H1 (cell line): Measurements from ENCODE around the gene IQCM. TPM values are rescaled to one million over a fixed set of nuclear protein-coding genes. Genes with fewer than 3 reads are reported as not detected.

Source experiments
- CTCF ChIA-PET: fragments of 300-600 bp; sonication (Branson Sonifier 250); formaldehyde crosslinking; loops from one replicate; lab custom pipeline; 2021; ENCODE audit not compliant: partially characterized antibody; lab: Charles Lee
- POLR2A ChIA-PET: fragments of 300-600 bp; sonication (Branson Sonifier 250); formaldehyde crosslinking; loops from one replicate; lab custom pipeline; 2021; ENCODE audit warnings: inconsistent platforms; ENCODE audit not compliant: partially characterized antibody; lab: Charles Lee
- DNase-seq, 2 experiments: peaks; one replicate each; pipeline versions ENCODE4 v3.0.0 to v3.0.0-alpha.2; 2010 to 2022; ENCODE audit warnings: low spot score in 2 of 2, low read depth in 1 of 2, mixed read lengths in 1 of 2
- FAIRE-seq: peaks from 2 replicates; lab custom pipeline; 2011; peaks lifted over from hg19 to GRCh38; lab: Jason Lieb, UNC
- H2AFZ ChIP-seq: 2 replicates; pipeline ENCODE4 v1.8.1; 2012; ENCODE audit warnings: low read length, inconsistent platforms
- H2AK5ac ChIP-seq: 2 replicates; pipeline ENCODE4 v1.6.1; 2013; ENCODE audit warnings: low read depth, low read length
- H2BK120ac ChIP-seq: replicated peaks from 2 replicates; pipeline ENCODE3; 2013; ENCODE audit warnings: low read depth, low read length, inconsistent platforms
- H2BK12ac ChIP-seq: 2 replicates; pipeline ENCODE4 v1.6.1; 2013; ENCODE audit warnings: low read depth, low read length
- H2BK15ac ChIP-seq: 2 replicates; pipeline ENCODE4 v1.6.1; 2013; ENCODE audit warnings: low read length
- H2BK20ac ChIP-seq: 2 replicates; pipeline ENCODE4 v1.6.1; 2013; ENCODE audit warnings: low read length
- H2BK5ac ChIP-seq: 2 replicates; pipeline ENCODE4 v1.6.1; 2013; ENCODE audit warnings: low read depth, low read length
- H3K14ac ChIP-seq: 2 replicates; pipeline ENCODE4 v1.6.1; 2013; ENCODE audit warnings: inconsistent platforms; ENCODE audit not compliant: insufficient read length
- H3K18ac ChIP-seq: 2 replicates; pipeline ENCODE4 v1.6.1; 2013; ENCODE audit warnings: low read length; ENCODE audit errors: extremely low read depth
- H3K23ac ChIP-seq: 2 replicates; pipeline ENCODE4 v1.6.1; 2013; ENCODE audit warnings: inconsistent platforms; ENCODE audit not compliant: insufficient read length
- H3K23me2 ChIP-seq: 2 replicates; pipeline ENCODE4 v1.6.1; 2013; ENCODE audit warnings: low read depth, low read length
- H3K27ac ChIP-seq: 2 replicates; pipeline ENCODE4 v1.6.1; 2011; ENCODE audit warnings: low read depth, low read length, inconsistent platforms
- H3K27me3 ChIP-seq, 4 experiments: replicated peaks in 1 of 4; 1 replicate in 1 of 4; 2 replicates in 3 of 4; pipeline versions ENCODE4 v1.6.1 to v1.8.1; 2011 to 2013; ENCODE audit warnings: low read length in 3 of 4, mild to moderate bottlenecking in 3 of 4, inconsistent platforms in 2 of 4, mixed read lengths in 2 of 4, moderate library complexity in 1 of 4; ENCODE audit not compliant: control insufficient read depth in 3 of 4, insufficient read depth in 3 of 4; ENCODE audit errors: extremely low read depth in 1 of 4
- H3K36me3 ChIP-seq, 4 experiments: 2 replicates each; pipeline versions ENCODE4 v1.6.1 to v1.8.1; 2011 to 2013; ENCODE audit warnings: mild to moderate bottlenecking in 4 of 4, low read length in 3 of 4, moderate library complexity in 2 of 4, control low read depth in 1 of 4, inconsistent platforms in 1 of 4; ENCODE audit not compliant: insufficient read depth in 4 of 4, control insufficient read depth in 2 of 4
- H3K4ac ChIP-seq: replicated peaks from 2 replicates; pipeline ENCODE3; 2013; ENCODE audit warnings: low read length, low read depth, mixed read lengths, inconsistent platforms; ENCODE audit not compliant: insufficient read length
- H3K4me1 ChIP-seq, 4 experiments: replicated peaks in 1 of 4; 1 replicate in 1 of 4; 2 replicates in 3 of 4; pipeline versions ENCODE4 v1.6.1 to v1.8.1; 2011 to 2013; ENCODE audit warnings: low read length in 3 of 4, inconsistent platforms in 2 of 4, mixed read lengths in 1 of 4; ENCODE audit not compliant: insufficient read depth in 4 of 4, control insufficient read depth in 3 of 4
- H3K4me2 ChIP-seq, 2 experiments: 2 replicates each; pipeline versions ENCODE4 v1.6.1 to v1.8.1; 2011 to 2013; ENCODE audit warnings: low read depth in 2 of 2, low read length in 2 of 2, control low read depth in 1 of 2, inconsistent platforms in 1 of 2, mild to moderate bottlenecking in 1 of 2; ENCODE audit not compliant: insufficient read depth in 1 of 2
- H3K4me3 ChIP-seq, 4 experiments: fragments of 200-600, 300-600 bp in 1 of 4; sonication (generic), shearing (Covaris generic), sonication (Bioruptor Twin) in 1 of 4; 2 replicates each; pipeline versions ENCODE4 v1.5.1 to v1.8.1; 2011 to 2016; ENCODE audit warnings: low read length in 4 of 4, low read depth in 3 of 4, control low read depth in 2 of 4, inconsistent platforms in 2 of 4, mild to moderate bottlenecking in 2 of 4, mixed read lengths in 1 of 4, moderate library complexity in 1 of 4; ENCODE audit not compliant: insufficient read depth in 2 of 4; ENCODE audit errors: extremely low read depth in 1 of 4
- H3K56ac ChIP-seq: replicated peaks from 2 replicates; pipeline ENCODE3; 2013; ENCODE audit warnings: low read depth, mild to moderate bottlenecking, mixed read lengths, low read length, inconsistent platforms; ENCODE audit not compliant: insufficient read length
- H3K79me1 ChIP-seq: 2 replicates; pipeline ENCODE4 v1.6.1; 2013; ENCODE audit warnings: low read depth, low read length, control low read depth
- H3K79me2 ChIP-seq, 2 experiments: 2 replicates each; pipeline versions ENCODE4 v1.6.1 to v1.8.1; 2012 to 2013; ENCODE audit warnings: low read length in 2 of 2, mild to moderate bottlenecking in 2 of 2, inconsistent platforms in 1 of 2; ENCODE audit not compliant: insufficient read depth in 2 of 2, control insufficient read depth in 1 of 2
- H3K9ac ChIP-seq, 4 experiments: replicated peaks in 1 of 4; 1 replicate in 1 of 4; 2 replicates in 3 of 4; pipeline versions ENCODE4 v1.6.1 to v1.8.1; 2011 to 2013; ENCODE audit warnings: low read depth in 3 of 4, low read length in 3 of 4, control low read depth in 2 of 4, mild to moderate bottlenecking in 2 of 4, moderate library complexity in 2 of 4, inconsistent platforms in 1 of 4; ENCODE audit errors: extremely low read depth in 1 of 4
- H3K9me3 ChIP-seq, 2 experiments: 2 replicates each; pipeline versions ENCODE4 v1.6.1 to v1.8.1; 2012 to 2013; ENCODE audit warnings: mild to moderate bottlenecking in 2 of 2, moderate library complexity in 2 of 2, control low read depth in 1 of 2, inconsistent platforms in 1 of 2, low read depth in 1 of 2, low read length in 1 of 2, mixed read lengths in 1 of 2; ENCODE audit not compliant: insufficient read depth in 2 of 2
- H4K20me1 ChIP-seq, 2 experiments: replicated peaks in 1 of 2; 2 replicates each; pipeline versions ENCODE3 to v1.8.1; 2011 to 2013; ENCODE audit warnings: inconsistent platforms in 2 of 2, low read length in 2 of 2, mild to moderate bottlenecking in 1 of 2; ENCODE audit not compliant: insufficient read depth in 2 of 2, control insufficient read depth in 1 of 2
- H4K5ac ChIP-seq: 2 replicates; pipeline ENCODE4 v1.6.1; 2013; ENCODE audit warnings: low read length, low read depth, mixed read lengths, inconsistent platforms; ENCODE audit not compliant: insufficient read length
- H4K8ac ChIP-seq: 2 replicates; pipeline ENCODE4 v1.8.0; 2013; ENCODE audit warnings: mild to moderate bottlenecking, moderate library complexity, low read length, inconsistent platforms; ENCODE audit not compliant: insufficient read depth; ENCODE audit errors: extremely low read depth
- H4K91ac ChIP-seq: replicated peaks from 2 replicates; pipeline ENCODE3; 2013; ENCODE audit warnings: low read length, mixed read lengths, inconsistent platforms; ENCODE audit not compliant: insufficient read length
- polyA plus RNA-seq, 7 experiments: library from polyadenylated mRNA; depleted of rRNA in 3 of 7; stranded (reverse) in 5 of 7; unstranded in 2 of 7; fragments of >200 nt in 5 of 7; fragments of 200-250 nt in 2 of 7; gene quantifications; 1 replicate in 5 of 7; 2 replicates in 1 of 7; 4 replicates in 1 of 7; pipeline versions ENCODE4 v1.2.1 to v1.2.3, GENCODE V29; 2011 to 2013; ENCODE audit warnings: missing spikeins in 2 of 7, mixed read lengths in 2 of 7
- total RNA-seq: library from RNA; stranded (reverse); fragmentation: NEBNext Ultra II Directional; extraction: Animal tissue kit (Norgen Biotek cat#: 25700); gene quantifications from 2 replicates; pipeline ENCODE4 v1.2.1, GENCODE V29; 2021
- TF ChIP-seq, protein P1 (sequence below): fragments of 300-600 bp; sonication (generic); IDR thresholded peaks from 2 replicates; pipeline ENCODE4 v1.7.1; 2012; ENCODE audit warnings: low read length, moderate library complexity, mild to moderate bottlenecking, inconsistent platforms; ENCODE audit not compliant: insufficient replicate concordance

Gene IQCM
- total and polyA plus RNA-seq, 2 of the 8 experiments (the other 6 are each of a cell fraction or from before 2014, with no cell fraction given) = not detected

GRCh38 chr4:149513081-149513480 is 302.6 kb downstream of the IQCM start:
- no peak overlapping the region for H3K9ac ChIP-seq
- FAIRE-seq (no peak), DNase-seq (no peak)
- H4K20me1 ChIP-seq = no peaks in the 10 kb centered on the region
- no peak overlapping the region for H2AFZ ChIP-seq
- CTCF ChIA-PET = interaction anchor here (1.0 to 1.4 kb wide), 2 partner anchors 9 to 17 kb away, joined by 3 to 4 read pairs; no protein-coding TSS in a partner anchor
- no peaks in the 10 kb centered on the region for H3K79me1 ChIP-seq
- H3K9me3 ChIP-seq = peaks cover 2 to 3% of the 10 kb centered on the region in 2 experiments; a peak in 2 of 4 replicates
- H4K91ac ChIP-seq = no peak overlapping the region
- POLR2A ChIA-PET = no interaction called here
- no peak overlapping the region for H3K18ac ChIP-seq
- no peak overlapping the region for H3K4me2 ChIP-seq
- H4K8ac ChIP-seq = no peak overlapping the region
- no peaks in the 10 kb centered on the region for H3K79me2 ChIP-seq
- no peaks in the 10 kb centered on the region for H3K36me3 ChIP-seq
- no peaks in the 10 kb centered on the region for H3K23me2 ChIP-seq
- no peak overlapping the region for H2AK5ac ChIP-seq
- H3K4me1 ChIP-seq = no peaks in the 10 kb centered on the region
- no peak overlapping the region for H2BK5ac ChIP-seq
- no peak overlapping the region for H2BK20ac ChIP-seq
- H2BK12ac ChIP-seq = no peak overlapping the region
- no peak overlapping the region for H2BK120ac ChIP-seq
- H3K4ac ChIP-seq = no peak overlapping the region
- H3K23ac ChIP-seq = no peak overlapping the region
- H3K56ac ChIP-seq = no peak overlapping the region
- no peak overlapping the region for H3K14ac ChIP-seq
- no peak overlapping the region for H4K5ac ChIP-seq
- no peak overlapping the region for H3K4me3 ChIP-seq
- no peak overlapping the region for H2BK15ac ChIP-seq
- H3K27me3 ChIP-seq = no peaks in the 10 kb centered on the region
- no peak overlapping the region for H3K27ac ChIP-seq
- TF ChIP-seq, protein P1, sequence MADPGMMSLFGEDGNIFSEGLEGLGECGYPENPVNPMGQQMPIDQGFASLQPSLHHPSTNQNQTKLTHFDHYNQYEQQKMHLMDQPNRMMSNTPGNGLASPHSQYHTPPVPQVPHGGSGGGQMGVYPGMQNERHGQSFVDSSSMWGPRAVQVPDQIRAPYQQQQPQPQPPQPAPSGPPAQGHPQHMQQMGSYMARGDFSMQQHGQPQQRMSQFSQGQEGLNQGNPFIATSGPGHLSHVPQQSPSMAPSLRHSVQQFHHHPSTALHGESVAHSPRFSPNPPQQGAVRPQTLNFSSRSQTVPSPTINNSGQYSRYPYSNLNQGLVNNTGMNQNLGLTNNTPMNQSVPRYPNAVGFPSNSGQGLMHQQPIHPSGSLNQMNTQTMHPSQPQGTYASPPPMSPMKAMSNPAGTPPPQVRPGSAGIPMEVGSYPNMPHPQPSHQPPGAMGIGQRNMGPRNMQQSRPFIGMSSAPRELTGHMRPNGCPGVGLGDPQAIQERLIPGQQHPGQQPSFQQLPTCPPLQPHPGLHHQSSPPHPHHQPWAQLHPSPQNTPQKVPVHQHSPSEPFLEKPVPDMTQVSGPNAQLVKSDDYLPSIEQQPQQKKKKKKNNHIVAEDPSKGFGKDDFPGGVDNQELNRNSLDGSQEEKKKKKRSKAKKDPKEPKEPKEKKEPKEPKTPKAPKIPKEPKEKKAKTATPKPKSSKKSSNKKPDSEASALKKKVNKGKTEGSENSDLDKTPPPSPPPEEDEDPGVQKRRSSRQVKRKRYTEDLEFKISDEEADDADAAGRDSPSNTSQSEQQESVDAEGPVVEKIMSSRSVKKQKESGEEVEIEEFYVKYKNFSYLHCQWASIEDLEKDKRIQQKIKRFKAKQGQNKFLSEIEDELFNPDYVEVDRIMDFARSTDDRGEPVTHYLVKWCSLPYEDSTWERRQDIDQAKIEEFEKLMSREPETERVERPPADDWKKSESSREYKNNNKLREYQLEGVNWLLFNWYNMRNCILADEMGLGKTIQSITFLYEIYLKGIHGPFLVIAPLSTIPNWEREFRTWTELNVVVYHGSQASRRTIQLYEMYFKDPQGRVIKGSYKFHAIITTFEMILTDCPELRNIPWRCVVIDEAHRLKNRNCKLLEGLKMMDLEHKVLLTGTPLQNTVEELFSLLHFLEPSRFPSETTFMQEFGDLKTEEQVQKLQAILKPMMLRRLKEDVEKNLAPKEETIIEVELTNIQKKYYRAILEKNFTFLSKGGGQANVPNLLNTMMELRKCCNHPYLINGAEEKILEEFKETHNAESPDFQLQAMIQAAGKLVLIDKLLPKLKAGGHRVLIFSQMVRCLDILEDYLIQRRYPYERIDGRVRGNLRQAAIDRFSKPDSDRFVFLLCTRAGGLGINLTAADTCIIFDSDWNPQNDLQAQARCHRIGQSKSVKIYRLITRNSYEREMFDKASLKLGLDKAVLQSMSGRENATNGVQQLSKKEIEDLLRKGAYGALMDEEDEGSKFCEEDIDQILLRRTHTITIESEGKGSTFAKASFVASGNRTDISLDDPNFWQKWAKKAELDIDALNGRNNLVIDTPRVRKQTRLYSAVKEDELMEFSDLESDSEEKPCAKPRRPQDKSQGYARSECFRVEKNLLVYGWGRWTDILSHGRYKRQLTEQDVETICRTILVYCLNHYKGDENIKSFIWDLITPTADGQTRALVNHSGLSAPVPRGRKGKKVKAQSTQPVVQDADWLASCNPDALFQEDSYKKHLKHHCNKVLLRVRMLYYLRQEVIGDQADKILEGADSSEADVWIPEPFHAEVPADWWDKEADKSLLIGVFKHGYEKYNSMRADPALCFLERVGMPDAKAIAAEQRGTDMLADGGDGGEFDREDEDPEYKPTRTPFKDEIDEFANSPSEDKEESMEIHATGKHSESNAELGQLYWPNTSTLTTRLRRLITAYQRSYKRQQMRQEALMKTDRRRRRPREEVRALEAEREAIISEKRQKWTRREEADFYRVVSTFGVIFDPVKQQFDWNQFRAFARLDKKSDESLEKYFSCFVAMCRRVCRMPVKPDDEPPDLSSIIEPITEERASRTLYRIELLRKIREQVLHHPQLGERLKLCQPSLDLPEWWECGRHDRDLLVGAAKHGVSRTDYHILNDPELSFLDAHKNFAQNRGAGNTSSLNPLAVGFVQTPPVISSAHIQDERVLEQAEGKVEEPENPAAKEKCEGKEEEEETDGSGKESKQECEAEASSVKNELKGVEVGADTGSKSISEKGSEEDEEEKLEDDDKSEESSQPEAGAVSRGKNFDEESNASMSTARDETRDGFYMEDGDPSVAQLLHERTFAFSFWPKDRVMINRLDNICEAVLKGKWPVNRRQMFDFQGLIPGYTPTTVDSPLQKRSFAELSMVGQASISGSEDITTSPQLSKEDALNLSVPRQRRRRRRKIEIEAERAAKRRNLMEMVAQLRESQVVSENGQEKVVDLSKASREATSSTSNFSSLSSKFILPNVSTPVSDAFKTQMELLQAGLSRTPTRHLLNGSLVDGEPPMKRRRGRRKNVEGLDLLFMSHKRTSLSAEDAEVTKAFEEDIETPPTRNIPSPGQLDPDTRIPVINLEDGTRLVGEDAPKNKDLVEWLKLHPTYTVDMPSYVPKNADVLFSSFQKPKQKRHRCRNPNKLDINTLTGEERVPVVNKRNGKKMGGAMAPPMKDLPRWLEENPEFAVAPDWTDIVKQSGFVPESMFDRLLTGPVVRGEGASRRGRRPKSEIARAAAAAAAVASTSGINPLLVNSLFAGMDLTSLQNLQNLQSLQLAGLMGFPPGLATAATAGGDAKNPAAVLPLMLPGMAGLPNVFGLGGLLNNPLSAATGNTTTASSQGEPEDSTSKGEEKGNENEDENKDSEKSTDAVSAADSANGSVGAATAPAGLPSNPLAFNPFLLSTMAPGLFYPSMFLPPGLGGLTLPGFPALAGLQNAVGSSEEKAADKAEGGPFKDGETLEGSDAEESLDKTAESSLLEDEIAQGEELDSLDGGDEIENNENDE = no peak
